Uterus (tissue), 2 donors: ENCODE data around the gene CELSR1.

ENCODE experiments used
- CTCF ChIP-seq, 4 experiments: fragments of 200-600 bp in 2 of 4; fragments of 450-650 bp in 2 of 4; sonication (generic) in 2 of 4; IDR thresholded peaks; one replicate each; pipeline ENCODE4 v1.5.1; 2016 to 2019; ENCODE audit warnings: antibody characterized with exemption in 4 of 4, mild to moderate bottlenecking in 2 of 4, moderate library complexity in 1 of 4
- POLR2A ChIP-seq, 2 donors: fragments of 450-650 bp; IDR thresholded peaks; one replicate each; pipeline ENCODE4 v1.6.1; 2016; ENCODE audit warnings: antibody characterized with exemption in 2 of 2, mild to moderate bottlenecking in 1 of 2, moderate library complexity in 1 of 2

- TF ChIP-seq CTCF (IDR thresholded peaks at IDR 0.05) (no peak), POLR2A (IDR thresholded peaks at IDR 0.05) (no peak)
Observed at GRCh38 chr22:46364341-46365165, 172.9 kb downstream of the CELSR1 start.
